PC-3 (cell line): Measurements from ENCODE around the gene NBPF1.
"Not testable (repeated sequence)": the region's sequence is repeated elsewhere in the genome, so short reads cannot be mapped to it uniquely, and the experiment has no call there.

Experiments
- CTCF ChIP-seq: fragments of 300-600 bp; sonication (generic); conservative IDR thresholded peaks from 2 replicates; pipeline ENCODE4 v1.5.1; 2017; ENCODE audit warnings: antibody characterized with exemption, low read depth, mild to moderate bottlenecking, low read length
- EZH2 ChIP-seq: fragments of 300-600 bp; sonication (generic); IDR thresholded peaks from one replicate; pipeline ENCODE4 v1.6.1; 2017; ENCODE audit warnings: antibody characterized with exemption, mild to moderate bottlenecking, low read length; ENCODE audit not compliant: unreplicated experiment

GRCh38 chr1:16651560-16651959 is 38.2 kb upstream of the NBPF1 start:
- TF ChIP-seq CTCF, EZH2: not testable (repeated sequence)
